ENCODE results near the gene AADACL2. TPM values are rescaled to one million over a fixed set of nuclear protein-coding genes. Genes with fewer than 3 reads are reported as not detected.

The AADACL2 gene
- total RNA-seq, 1 experiment from 2014 or later, result not detected

DNA sequence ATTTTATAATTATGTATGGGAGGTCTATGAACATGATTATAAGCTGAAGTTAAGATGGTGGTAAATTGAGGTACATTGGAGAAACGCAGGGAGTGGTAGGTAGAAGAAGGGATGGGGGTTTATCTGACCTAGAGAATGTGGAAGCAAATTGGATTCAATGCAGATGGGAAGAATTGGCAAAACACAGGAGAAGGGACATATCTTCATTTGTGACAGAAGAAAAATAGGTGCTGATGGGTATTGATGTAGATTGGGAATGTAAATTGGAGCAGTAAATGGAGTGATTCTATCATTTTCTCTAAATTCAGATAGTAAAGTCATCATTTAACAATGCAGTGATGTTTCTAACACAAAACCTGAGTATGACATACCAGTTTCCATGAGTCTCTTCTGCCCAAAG lies 40.5 kb downstream of the AADACL2 start:
- BruUV-seq (replicated peaks), result no TSS peak
- no peak for DNase-seq
- no peak overlapping the region for H3K27ac Mint-ChIP-seq (ENCODE audit: unreplicated experiment)
- CTCF ChIA-PET, result no interaction called here
- H3K4me3 Mint-ChIP-seq (ENCODE audit: low read depth, unreplicated experiment), result no peak overlapping the region
- intact Hi-C loops (cut with micrococcal nuclease; ENCODE audit: unreplicated experiment), result loop anchor here (5.0 kb wide), 1 partner anchor 63 kb away; no protein-coding TSS in a partner anchor
- H3K4me1 Mint-ChIP-seq (ENCODE audit: low read depth, unreplicated experiment), result peaks cover 45% of the 10 kb centered on the region
- no peaks in the 10 kb centered on the region for H3K9me3 Mint-ChIP-seq (ENCODE audit: low read depth, unreplicated experiment)
- TF ChIP-seq, protein P1, sequence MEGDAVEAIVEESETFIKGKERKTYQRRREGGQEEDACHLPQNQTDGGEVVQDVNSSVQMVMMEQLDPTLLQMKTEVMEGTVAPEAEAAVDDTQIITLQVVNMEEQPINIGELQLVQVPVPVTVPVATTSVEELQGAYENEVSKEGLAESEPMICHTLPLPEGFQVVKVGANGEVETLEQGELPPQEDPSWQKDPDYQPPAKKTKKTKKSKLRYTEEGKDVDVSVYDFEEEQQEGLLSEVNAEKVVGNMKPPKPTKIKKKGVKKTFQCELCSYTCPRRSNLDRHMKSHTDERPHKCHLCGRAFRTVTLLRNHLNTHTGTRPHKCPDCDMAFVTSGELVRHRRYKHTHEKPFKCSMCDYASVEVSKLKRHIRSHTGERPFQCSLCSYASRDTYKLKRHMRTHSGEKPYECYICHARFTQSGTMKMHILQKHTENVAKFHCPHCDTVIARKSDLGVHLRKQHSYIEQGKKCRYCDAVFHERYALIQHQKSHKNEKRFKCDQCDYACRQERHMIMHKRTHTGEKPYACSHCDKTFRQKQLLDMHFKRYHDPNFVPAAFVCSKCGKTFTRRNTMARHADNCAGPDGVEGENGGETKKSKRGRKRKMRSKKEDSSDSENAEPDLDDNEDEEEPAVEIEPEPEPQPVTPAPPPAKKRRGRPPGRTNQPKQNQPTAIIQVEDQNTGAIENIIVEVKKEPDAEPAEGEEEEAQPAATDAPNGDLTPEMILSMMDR (IDR thresholded peaks at IDR 0.05; ENCODE audit: unreplicated experiment), result no peak
- peaks cover 5% of the 10 kb centered on the region for H3K36me3 Mint-ChIP-seq (ENCODE audit: insufficient read depth, unreplicated experiment)
- H3K27me3 Mint-ChIP-seq (ENCODE audit: unreplicated experiment), result no peaks in the 10 kb centered on the region

DNA sequence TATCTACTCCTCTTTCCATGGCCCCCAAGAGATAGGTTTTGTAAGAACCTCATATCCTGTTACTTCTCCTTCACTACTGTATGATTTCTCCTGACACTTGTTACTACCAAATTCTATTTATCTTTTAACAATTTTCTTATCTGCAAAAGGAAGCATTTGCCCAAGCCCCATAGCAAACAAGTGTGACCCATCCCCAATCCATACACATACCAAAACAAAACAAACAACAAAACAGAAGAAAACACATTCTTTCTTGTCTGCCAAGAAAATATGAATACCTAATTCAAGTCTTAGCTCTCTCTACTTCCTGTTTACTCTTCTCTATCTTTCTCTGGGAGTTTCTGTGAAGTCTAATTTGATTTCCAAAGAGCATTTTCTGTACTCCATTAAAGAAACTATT lies 41.2 kb downstream of the AADACL2 start:
- Mint-ChIP-seq H3K27ac (ENCODE audit: unreplicated experiment) (peak overlapping the region; percentile 1), H3K4me3 (ENCODE audit: low read depth, unreplicated experiment) (no peak overlapping the region), H3K36me3 (ENCODE audit: insufficient read depth, unreplicated experiment) (peaks cover 5% of the 10 kb centered on the region), H3K27me3 (ENCODE audit: unreplicated experiment) (no peaks in the 10 kb centered on the region), H3K9me3 (ENCODE audit: low read depth, unreplicated experiment) (no peaks in the 10 kb centered on the region), H3K4me1 (ENCODE audit: low read depth, unreplicated experiment) (peaks cover 38% of the 10 kb centered on the region)
- CTCF ChIA-PET, result interaction anchor here (0.7 kb wide), 1 partner anchor 419 kb away, joined by 3 read pairs; no protein-coding TSS in a partner anchor
- BruUV-seq (replicated peaks), result no TSS peak
- TF ChIP-seq, protein P1 (IDR thresholded peaks at IDR 0.05; ENCODE audit: unreplicated experiment), result no peak
- no peak for DNase-seq
- intact Hi-C loops (cut with micrococcal nuclease; ENCODE audit: unreplicated experiment), result loop anchor here (5.0 kb wide), 1 partner anchor 62 kb away; no protein-coding TSS in a partner anchor

DNA sequence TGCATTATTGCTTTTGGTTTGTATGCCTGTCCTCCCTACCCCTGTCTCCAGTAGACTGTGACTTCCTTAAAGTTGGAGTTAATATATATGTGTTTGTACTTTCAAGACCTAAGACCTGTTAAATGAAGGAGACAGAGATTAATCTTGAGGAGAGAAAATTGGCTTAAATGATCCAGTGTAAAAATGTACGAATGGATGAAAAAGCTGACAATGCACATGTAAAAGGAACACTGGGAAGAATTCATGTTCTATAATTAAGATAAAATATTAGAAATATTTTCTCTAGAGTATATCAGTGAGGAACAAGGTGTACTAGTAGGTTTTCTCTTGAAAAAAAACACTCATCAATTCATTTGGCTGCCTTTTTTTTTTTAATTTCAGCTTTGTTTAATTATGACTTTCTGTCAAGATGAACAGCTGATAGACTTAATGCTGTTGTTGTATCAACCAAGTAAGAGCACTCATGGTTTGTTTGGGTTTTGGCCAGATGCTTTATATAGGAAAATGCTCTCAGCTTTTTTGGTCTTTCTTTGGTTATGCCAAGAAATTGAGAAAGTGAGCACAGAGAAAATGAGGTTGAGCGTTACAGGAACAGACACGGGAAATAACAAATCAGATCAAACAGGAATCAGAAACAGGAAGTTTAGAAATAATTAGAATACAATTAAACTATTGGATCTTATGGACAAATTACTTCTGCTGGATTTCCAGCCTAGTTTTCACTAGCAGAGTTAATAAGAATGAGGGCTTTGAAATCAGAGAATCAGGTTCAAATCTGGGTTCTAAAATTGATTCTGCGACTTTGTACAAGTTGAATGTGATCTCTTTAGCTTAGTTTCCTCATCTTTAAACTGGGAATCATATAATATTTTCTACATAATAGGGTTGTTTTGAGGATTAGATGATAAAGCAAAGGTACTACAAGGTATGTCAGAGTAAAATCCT lies 41.9 kb downstream of the AADACL2 start:
- no peak overlapping the region for H3K4me3 Mint-ChIP-seq (ENCODE audit: low read depth, unreplicated experiment)
- H3K4me1 Mint-ChIP-seq (ENCODE audit: low read depth, unreplicated experiment), result peaks cover 31% of the 10 kb centered on the region
- H3K27ac Mint-ChIP-seq (ENCODE audit: unreplicated experiment), result peak overlapping the region; percentile 1
- BruUV-seq (replicated peaks), result no TSS peak
- intact Hi-C loops (cut with micrococcal nuclease; ENCODE audit: unreplicated experiment), result no loop called here
- H3K9me3 Mint-ChIP-seq (ENCODE audit: low read depth, unreplicated experiment), result no peaks in the 10 kb centered on the region
- no peaks in the 10 kb centered on the region for H3K36me3 Mint-ChIP-seq (ENCODE audit: insufficient read depth, unreplicated experiment)
- CTCF ChIA-PET, result interaction anchor here (0.7 kb wide), 1 partner anchor 419 kb away, joined by 3 read pairs; no protein-coding TSS in a partner anchor
- no peak for DNase-seq
- TF ChIP-seq, protein P1 (IDR thresholded peaks at IDR 0.05; ENCODE audit: unreplicated experiment), result no peak
- no peaks in the 10 kb centered on the region for H3K27me3 Mint-ChIP-seq (ENCODE audit: unreplicated experiment)

DNA sequence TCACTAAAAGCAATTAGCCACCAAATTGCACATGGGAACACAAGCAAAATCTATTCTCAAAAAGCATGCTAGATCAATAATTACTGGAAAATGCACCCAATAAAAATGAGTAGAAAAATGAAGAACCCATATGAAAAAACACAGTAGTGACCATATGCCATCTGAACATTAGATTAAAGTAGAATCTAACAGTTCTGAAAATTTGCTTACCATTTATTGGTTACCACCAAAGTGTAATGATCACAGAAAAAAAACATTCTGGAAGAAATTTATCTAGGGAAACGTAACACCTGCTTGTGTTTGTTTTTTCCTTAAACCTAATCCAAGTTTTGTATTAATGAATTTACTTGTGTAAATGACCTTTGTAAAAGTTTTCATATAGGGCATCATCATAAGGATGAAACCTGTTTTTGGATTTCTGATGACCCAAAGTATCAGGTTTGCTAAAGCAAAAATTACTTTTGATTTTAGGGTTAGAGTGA lies 42.6 kb downstream of the AADACL2 start:
- H3K9me3 Mint-ChIP-seq (ENCODE audit: low read depth, unreplicated experiment), result no peaks in the 10 kb centered on the region
- no peaks in the 10 kb centered on the region for H3K36me3 Mint-ChIP-seq (ENCODE audit: insufficient read depth, unreplicated experiment)
- DNase-seq, result no peak
- intact Hi-C loops (cut with micrococcal nuclease; ENCODE audit: unreplicated experiment), result no loop called here
- TF ChIP-seq, protein P1 (IDR thresholded peaks at IDR 0.05; ENCODE audit: unreplicated experiment), result no peak
- peaks cover 24% of the 10 kb centered on the region for H3K4me1 Mint-ChIP-seq (ENCODE audit: low read depth, unreplicated experiment)
- CTCF ChIA-PET, result no interaction called here
- no TSS peak for BruUV-seq (replicated peaks)
- H3K27ac Mint-ChIP-seq (ENCODE audit: unreplicated experiment), result no peak overlapping the region
- H3K27me3 Mint-ChIP-seq (ENCODE audit: unreplicated experiment), result no peaks in the 10 kb centered on the region
- no peak overlapping the region for H3K4me3 Mint-ChIP-seq (ENCODE audit: low read depth, unreplicated experiment)
